ENCODE measurements around the gene TRIM71. TPM values are rescaled to one million over a fixed set of nuclear protein-coding genes. Genes with fewer than 3 reads are reported as not detected.

TRIM71 gene
- total and polyA plus RNA-seq, 2 of the 13 experiments (the other 11 are each of a cell fraction or from before 2014, with no cell fraction given) = 21.7 to 76.9 TPM

DNA sequence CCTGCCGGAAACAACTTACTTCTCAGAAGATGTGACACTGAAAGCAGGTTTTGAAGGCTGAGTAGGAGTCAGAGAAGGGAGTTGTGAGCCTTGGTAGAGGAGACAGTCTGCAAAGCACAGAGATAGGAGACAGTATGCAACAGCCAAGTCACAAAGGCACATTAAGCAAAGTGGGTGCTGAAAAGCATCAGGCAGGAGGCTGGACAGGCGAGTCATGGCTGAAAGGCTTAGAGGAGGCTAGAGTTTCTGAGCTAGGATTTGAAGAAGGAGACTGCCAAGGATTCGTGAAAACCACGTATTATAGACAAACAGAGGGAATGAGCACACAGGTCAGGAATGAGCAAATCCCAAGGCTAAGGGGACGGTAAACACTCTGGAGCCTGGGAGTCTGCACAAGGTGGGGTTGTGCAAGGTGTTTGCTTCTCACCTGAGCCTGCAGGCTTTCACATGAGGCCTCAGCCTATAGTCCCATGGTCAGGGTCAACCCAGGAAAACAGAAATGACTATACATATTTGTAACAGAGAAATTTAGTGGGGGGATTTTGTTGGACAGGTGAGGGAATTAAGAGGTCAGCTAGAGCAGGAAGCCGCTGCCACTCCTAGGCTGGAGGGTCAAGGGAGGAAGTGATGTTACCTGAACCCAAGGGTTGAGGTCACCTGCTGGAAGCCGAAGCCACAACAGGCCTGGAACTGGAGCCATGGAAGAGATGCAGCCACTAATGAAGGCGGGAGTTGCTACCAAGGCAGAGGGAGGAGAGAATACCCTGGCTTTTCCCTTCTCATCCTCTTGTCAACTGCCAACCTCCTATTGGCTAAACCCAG, 23.1 kb upstream of the TRIM71 start (continued):
- TF ChIP-seq CREM (IDR thresholded peaks at IDR 0.05) (peak; percentile 81), CREM (CRISPR knock-in tag; IDR thresholded peaks at IDR 0.05) (no peak), ZNF430 (CRISPR knock-in tag; IDR thresholded peaks at IDR 0.05) (peak; percentile 40; the same call in 1 of the 2 replicates), FOXA3 (CRISPR knock-in tag; IDR thresholded peaks at IDR 0.05) (peak; percentile 88), REST (IDR thresholded peaks at IDR 0.05; ENCODE audit: borderline replicate concordance in 1 of 2, low read depth in 1 of 2, low read length in 2 of 2) (peak in 1 of 2 experiments; percentile 39; a peak in 1 of 4 replicates), SMAD1 (CRISPR knock-in tag; IDR thresholded peaks at IDR 0.05; ENCODE audit: borderline replicate concordance, low read depth) (0 out of 2 replicates have a peak, but pooled peaks have one; percentile 56), NFIB (CRISPR knock-in tag; IDR thresholded peaks at IDR 0.05; ENCODE audit: borderline replicate concordance) (no peak), MIER2 (CRISPR knock-in tag; IDR thresholded peaks at IDR 0.05) (0 out of 2 replicates have a peak, but pooled peaks have one; percentile 7), HMG20A (CRISPR knock-in tag; IDR thresholded peaks at IDR 0.05; ENCODE audit: borderline replicate concordance) (peak; percentile 51; the same call in 1 of the 2 replicates), ZNF788 (CRISPR knock-in tag; IDR thresholded peaks at IDR 0.05; ENCODE audit: borderline replicate concordance) (peak; percentile 78; the same call in 1 of the 2 replicates), ZNF34 (CRISPR knock-in tag; IDR thresholded peaks at IDR 0.05; ENCODE audit: borderline replicate concordance) (no peak), DNMT3B (CRISPR knock-in tag; conservative IDR thresholded peaks at IDR 0.05) (no peak)
- TF ChIP-seq, protein P1, sequence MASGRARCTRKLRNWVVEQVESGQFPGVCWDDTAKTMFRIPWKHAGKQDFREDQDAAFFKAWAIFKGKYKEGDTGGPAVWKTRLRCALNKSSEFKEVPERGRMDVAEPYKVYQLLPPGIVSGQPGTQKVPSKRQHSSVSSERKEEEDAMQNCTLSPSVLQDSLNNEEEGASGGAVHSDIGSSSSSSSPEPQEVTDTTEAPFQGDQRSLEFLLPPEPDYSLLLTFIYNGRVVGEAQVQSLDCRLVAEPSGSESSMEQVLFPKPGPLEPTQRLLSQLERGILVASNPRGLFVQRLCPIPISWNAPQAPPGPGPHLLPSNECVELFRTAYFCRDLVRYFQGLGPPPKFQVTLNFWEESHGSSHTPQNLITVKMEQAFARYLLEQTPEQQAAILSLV (CRISPR knock-in tag; IDR thresholded peaks at IDR 0.05; ENCODE audit: borderline replicate concordance) = peak; percentile 45; the same call in 1 of the 2 replicates
- TF ChIP-seq, protein P2, sequence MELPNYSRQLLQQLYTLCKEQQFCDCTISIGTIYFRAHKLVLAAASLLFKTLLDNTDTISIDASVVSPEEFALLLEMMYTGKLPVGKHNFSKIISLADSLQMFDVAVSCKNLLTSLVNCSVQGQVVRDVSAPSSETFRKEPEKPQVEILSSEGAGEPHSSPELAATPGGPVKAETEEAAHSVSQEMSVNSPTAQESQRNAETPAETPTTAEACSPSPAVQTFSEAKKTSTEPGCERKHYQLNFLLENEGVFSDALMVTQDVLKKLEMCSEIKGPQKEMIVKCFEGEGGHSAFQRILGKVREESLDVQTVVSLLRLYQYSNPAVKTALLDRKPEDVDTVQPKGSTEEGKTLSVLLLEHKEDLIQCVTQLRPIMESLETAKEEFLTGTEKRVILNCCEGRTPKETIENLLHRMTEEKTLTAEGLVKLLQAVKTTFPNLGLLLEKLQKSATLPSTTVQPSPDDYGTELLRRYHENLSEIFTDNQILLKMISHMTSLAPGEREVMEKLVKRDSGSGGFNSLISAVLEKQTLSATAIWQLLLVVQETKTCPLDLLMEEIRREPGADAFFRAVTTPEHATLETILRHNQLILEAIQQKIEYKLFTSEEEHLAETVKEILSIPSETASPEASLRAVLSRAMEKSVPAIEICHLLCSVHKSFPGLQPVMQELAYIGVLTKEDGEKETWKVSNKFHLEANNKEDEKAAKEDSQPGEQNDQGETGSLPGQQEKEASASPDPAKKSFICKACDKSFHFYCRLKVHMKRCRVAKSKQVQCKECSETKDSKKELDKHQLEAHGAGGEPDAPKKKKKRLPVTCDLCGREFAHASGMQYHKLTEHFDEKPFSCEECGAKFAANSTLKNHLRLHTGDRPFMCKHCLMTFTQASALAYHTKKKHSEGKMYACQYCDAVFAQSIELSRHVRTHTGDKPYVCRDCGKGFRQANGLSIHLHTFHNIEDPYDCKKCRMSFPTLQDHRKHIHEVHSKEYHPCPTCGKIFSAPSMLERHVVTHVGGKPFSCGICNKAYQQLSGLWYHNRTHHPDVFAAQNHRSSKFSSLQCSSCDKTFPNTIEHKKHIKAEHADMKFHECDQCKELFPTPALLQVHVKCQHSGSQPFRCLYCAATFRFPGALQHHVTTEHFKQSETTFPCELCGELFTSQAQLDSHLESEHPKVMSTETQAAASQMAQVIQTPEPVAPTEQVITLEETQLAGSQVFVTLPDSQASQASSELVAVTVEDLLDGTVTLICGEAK (IDR thresholded peaks at IDR 0.05) = no peak
- TF ChIP-seq, protein P2 (CRISPR knock-in tag; IDR thresholded peaks at IDR 0.05) = 0 out of 2 replicates have a peak, but pooled peaks have one; percentile 28

All from HepG2 (cell line).